Liver (tissue), 9 donors: ENCODE data around the gene NTM. TPM values are rescaled to one million over a fixed set of nuclear protein-coding genes. Genes with fewer than 3 reads are reported as not detected.

Experiments
- DNase-seq: peaks from one replicate; pipeline ENCODE4 v3.0.0-alpha.2; 2017; ENCODE audit warnings: low spot score
- H3K27ac ChIP-seq, 2 donors: one replicate each; pipeline ENCODE4 v1.7.0; 2013; ENCODE audit warnings: inconsistent platforms in 2 of 2, low read length in 2 of 2, control low read depth in 1 of 2, low read depth in 1 of 2, mild to moderate bottlenecking in 1 of 2
- H3K27me3 ChIP-seq, 4 donors: one replicate each; pipeline versions ENCODE4 v1.6.1 to v1.7.0; 2013; ENCODE audit warnings: low read length in 3 of 4, inconsistent platforms in 1 of 4, mild to moderate bottlenecking in 1 of 4, moderate library complexity in 1 of 4; ENCODE audit not compliant: control insufficient read depth in 4 of 4, insufficient read depth in 4 of 4
- H3K36me3 ChIP-seq, 4 donors: one replicate each; pipeline versions ENCODE4 v1.6.1 to v1.7.0; 2013; ENCODE audit warnings: low read length in 3 of 4, mild to moderate bottlenecking in 3 of 4, low read depth in 1 of 4, moderate library complexity in 1 of 4; ENCODE audit not compliant: control insufficient read depth in 4 of 4, insufficient read depth in 3 of 4
- H3K4me1 ChIP-seq, 4 donors: one replicate each; pipeline versions ENCODE4 v1.6.1 to v1.7.0; 2013; ENCODE audit warnings: low read length in 3 of 4, mild to moderate bottlenecking in 3 of 4, moderate library complexity in 1 of 4; ENCODE audit not compliant: control insufficient read depth in 4 of 4, insufficient read depth in 4 of 4
- H3K4me3 ChIP-seq, 3 donors: one replicate each; pipeline versions ENCODE4 v1.6.1 to v1.7.0; 2013; ENCODE audit warnings: low read length in 3 of 3, control low read depth in 1 of 3, low read depth in 1 of 3, mild to moderate bottlenecking in 1 of 3
- H3K9ac ChIP-seq, 2 donors: one replicate each; pipeline ENCODE4 v1.7.0; 2013; ENCODE audit warnings: low read length in 2 of 2, mild to moderate bottlenecking in 2 of 2, moderate library complexity in 2 of 2, control low read depth in 1 of 2, low read depth in 1 of 2
- H3K9me3 ChIP-seq, 4 donors: one replicate each; pipeline versions ENCODE4 v1.6.1 to v1.7.0; 2013; ENCODE audit warnings: low read length in 3 of 4; ENCODE audit not compliant: control insufficient read depth in 4 of 4
- EGR1 ChIP-seq, 2 donors: IDR thresholded peaks; 2 replicates each; pipeline ENCODE4 v1.6.1; 2016 to 2018; ENCODE audit warnings: antibody characterized with exemption in 2 of 2, low read depth in 2 of 2
- FOXA1 ChIP-seq: IDR thresholded peaks from 2 replicates; pipeline ENCODE4 v1.6.1; 2016; ENCODE audit warnings: antibody characterized with exemption
- FOXA2 ChIP-seq: IDR thresholded peaks from 2 replicates; pipeline ENCODE4 v1.6.1; 2016; ENCODE audit warnings: antibody characterized with exemption
- GABPA ChIP-seq, 2 donors: IDR thresholded peaks in 1 of 2; conservative IDR thresholded peaks in 1 of 2; 2 replicates each; pipeline ENCODE4 v1.6.1; 2016; ENCODE audit warnings: antibody characterized with exemption in 2 of 2, mild to moderate bottlenecking in 1 of 2, moderate library complexity in 1 of 2
- HNF4A ChIP-seq, 2 donors: conservative IDR thresholded peaks; 2 replicates each; pipeline ENCODE4 v1.6.1; 2016; ENCODE audit warnings: antibody characterized with exemption in 2 of 2, mild to moderate bottlenecking in 2 of 2
- HNF4G ChIP-seq: IDR thresholded peaks from 2 replicates; pipeline ENCODE4 v1.6.1; 2016; ENCODE audit warnings: antibody characterized with exemption
- JUND ChIP-seq, 2 donors: IDR thresholded peaks; 2 replicates each; pipeline ENCODE4 v1.6.1; 2016; ENCODE audit warnings: antibody characterized with exemption in 2 of 2
- NR2F2 ChIP-seq: IDR thresholded peaks from 2 replicates; pipeline ENCODE4 v1.6.1; 2016; ENCODE audit warnings: antibody characterized with exemption
- RAD21 ChIP-seq, 2 donors: IDR thresholded peaks; 2 replicates each; pipeline ENCODE4 v1.6.1; 2016; ENCODE audit warnings: antibody characterized with exemption in 2 of 2, mild to moderate bottlenecking in 2 of 2
- RXRA ChIP-seq, 2 donors: IDR thresholded peaks; 2 replicates each; pipeline ENCODE4 v1.6.1; 2017 to 2018; ENCODE audit warnings: antibody characterized with exemption in 2 of 2, mild to moderate bottlenecking in 1 of 2
- SP1 ChIP-seq: IDR thresholded peaks from 2 replicates; pipeline ENCODE4 v1.6.1; 2018; ENCODE audit warnings: antibody characterized with exemption, mild to moderate bottlenecking
- TAF1 ChIP-seq: conservative IDR thresholded peaks from 2 replicates; pipeline ENCODE4 v1.6.1; 2016; ENCODE audit warnings: antibody characterized with exemption, mild to moderate bottlenecking
- YY1 ChIP-seq: IDR thresholded peaks from 2 replicates; pipeline ENCODE4 v1.6.1; 2016; ENCODE audit warnings: antibody characterized with exemption, mild to moderate bottlenecking
- WGBS: extraction: QIAGEN DNeasy Blood & Tissue Kit; methylation state at CpG from one replicate; pipeline ENCODE4 v1.1.7; 2013; 5-methylcytosine and 5-hydroxymethylcytosine counted together
- polyA plus RNA-seq, 2 donors: library from polyadenylated mRNA; stranded (reverse) in 1 of 2; unstranded in 1 of 2; fragments of 200-250 nt in 1 of 2; fragments of >200 nt in 1 of 2; fragmentation: Nextera tagmentation in 1 of 2; extraction: Ambion mirVana in 1 of 2; gene quantifications; one replicate each; pipeline versions ENCODE4 v1.2.1 to v1.2.3, GENCODE V29; 2013 to 2015
- total RNA-seq, 2 donors: library from RNA; depleted of rRNA; stranded (reverse); fragments of >200 nt; gene quantifications; one replicate each; pipeline ENCODE4 v1.2.3, GENCODE V29; 2014
- TF ChIP-seq, protein P1 (sequence below): IDR thresholded peaks from 2 replicates; pipeline ENCODE4 v1.6.1; 2016; ENCODE audit warnings: antibody characterized with exemption
- TF ChIP-seq, protein P2 (sequence below): IDR thresholded peaks from 2 replicates; pipeline ENCODE4 v1.6.1; 2016; ENCODE audit warnings: antibody characterized with exemption
- TF ChIP-seq, protein P3 (sequence below): fragments of 150-350 bp; IDR thresholded peaks from 2 replicates; pipeline ENCODE4 v1.5.1; 2017; ENCODE audit warnings: improper control_type of control experiment, low read depth, low read length; ENCODE audit not compliant: missing input control
- TF ChIP-seq, protein P4 (sequence below): IDR thresholded peaks from 2 replicates; pipeline ENCODE4 v1.6.1; 2016; ENCODE audit warnings: antibody characterized with exemption, mild to moderate bottlenecking
- TF ChIP-seq, protein P5 (sequence below): IDR thresholded peaks from 2 replicates; pipeline ENCODE4 v1.6.1; 2016; ENCODE audit warnings: antibody characterized with exemption
- donor health status: healthy.
- donor health status: healthy.
- donor health status: healthy.
- donor health status: healthy.
- donor health status: healthy.

NTM gene
- total and polyA plus RNA-seq, 4 donors: 0.08 to 1.1 (median 0.08) TPM; not detected in 1

DNA sequence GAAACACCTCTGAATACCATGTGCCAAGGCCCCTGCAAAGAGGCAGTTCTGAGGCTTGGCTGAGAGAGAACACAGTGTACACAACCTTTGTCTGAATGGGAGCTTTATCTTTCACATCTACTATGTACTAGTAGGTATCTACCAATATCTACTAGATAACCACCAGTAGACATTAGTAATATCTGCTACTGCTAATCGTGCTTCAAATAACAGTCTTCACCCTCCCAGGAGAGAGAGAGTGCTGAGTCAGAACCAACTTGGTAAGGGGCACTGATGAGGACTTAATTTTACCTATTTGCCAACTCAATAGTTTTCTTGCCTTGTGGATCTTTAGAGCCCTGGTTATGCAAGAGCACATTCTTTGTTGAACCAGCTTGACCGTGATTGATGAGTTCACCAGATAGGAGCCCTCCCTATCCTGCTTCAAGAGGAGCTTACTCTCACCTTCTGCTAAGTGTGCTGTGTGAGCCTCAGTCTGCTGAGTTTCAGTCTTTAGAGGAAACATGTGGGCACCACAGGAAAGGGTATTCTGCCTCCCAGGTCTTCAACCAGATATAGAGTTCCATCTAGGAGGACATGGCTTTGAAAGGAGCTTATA is 967.5 kb downstream of the NTM start:
- Histone ChIP-seq H3K36me3 (no peaks in the 10 kb centered on the region), H3K9me3 (no peaks in the 10 kb centered on the region), H3K4me1 (no peaks in the 10 kb centered on the region), H3K27me3 (no peaks in the 10 kb centered on the region), H3K4me3 (no peak overlapping the region), H3K27ac (no peak overlapping the region), H3K9ac (no peak overlapping the region)
- WGBS: 47% methylated on average over 2 of the region's 2 CpGs
- no peak for DNase-seq
- TF ChIP-seq JUND (IDR thresholded peaks at IDR 0.05) (no peak), HNF4G (no peak), SP1 (no peak), RXRA (IDR thresholded peaks at IDR 0.05) (no peak), HNF4A (conservative IDR thresholded peaks at IDR 0.05) (no peak), FOXA2 (no peak), NR2F2 (no peak), YY1 (no peak), EGR1 (IDR thresholded peaks at IDR 0.05; ENCODE audit: low read depth in 2 of 2) (no peak), FOXA1 (no peak), TAF1 (no peak), GABPA (IDR thresholded peaks at IDR 0.05 in 1 of 2, conservative IDR thresholded peaks at IDR 0.05 in 1 of 2) (no peak), RAD21 (IDR thresholded peaks at IDR 0.05) (no peak)
- TF ChIP-seq, protein P1, sequence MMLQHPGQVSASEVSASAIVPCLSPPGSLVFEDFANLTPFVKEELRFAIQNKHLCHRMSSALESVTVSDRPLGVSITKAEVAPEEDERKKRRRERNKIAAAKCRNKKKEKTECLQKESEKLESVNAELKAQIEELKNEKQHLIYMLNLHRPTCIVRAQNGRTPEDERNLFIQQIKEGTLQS: no peak
- TF ChIP-seq, protein P2, sequence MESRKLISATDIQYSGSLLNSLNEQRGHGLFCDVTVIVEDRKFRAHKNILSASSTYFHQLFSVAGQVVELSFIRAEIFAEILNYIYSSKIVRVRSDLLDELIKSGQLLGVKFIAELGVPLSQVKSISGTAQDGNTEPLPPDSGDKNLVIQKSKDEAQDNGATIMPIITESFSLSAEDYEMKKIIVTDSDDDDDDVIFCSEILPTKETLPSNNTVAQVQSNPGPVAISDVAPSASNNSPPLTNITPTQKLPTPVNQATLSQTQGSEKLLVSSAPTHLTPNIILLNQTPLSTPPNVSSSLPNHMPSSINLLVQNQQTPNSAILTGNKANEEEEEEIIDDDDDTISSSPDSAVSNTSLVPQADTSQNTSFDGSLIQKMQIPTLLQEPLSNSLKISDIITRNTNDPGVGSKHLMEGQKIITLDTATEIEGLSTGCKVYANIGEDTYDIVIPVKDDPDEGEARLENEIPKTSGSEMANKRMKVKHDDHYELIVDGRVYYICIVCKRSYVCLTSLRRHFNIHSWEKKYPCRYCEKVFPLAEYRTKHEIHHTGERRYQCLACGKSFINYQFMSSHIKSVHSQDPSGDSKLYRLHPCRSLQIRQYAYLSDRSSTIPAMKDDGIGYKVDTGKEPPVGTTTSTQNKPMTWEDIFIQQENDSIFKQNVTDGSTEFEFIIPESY: no peak
- TF ChIP-seq, protein P3, sequence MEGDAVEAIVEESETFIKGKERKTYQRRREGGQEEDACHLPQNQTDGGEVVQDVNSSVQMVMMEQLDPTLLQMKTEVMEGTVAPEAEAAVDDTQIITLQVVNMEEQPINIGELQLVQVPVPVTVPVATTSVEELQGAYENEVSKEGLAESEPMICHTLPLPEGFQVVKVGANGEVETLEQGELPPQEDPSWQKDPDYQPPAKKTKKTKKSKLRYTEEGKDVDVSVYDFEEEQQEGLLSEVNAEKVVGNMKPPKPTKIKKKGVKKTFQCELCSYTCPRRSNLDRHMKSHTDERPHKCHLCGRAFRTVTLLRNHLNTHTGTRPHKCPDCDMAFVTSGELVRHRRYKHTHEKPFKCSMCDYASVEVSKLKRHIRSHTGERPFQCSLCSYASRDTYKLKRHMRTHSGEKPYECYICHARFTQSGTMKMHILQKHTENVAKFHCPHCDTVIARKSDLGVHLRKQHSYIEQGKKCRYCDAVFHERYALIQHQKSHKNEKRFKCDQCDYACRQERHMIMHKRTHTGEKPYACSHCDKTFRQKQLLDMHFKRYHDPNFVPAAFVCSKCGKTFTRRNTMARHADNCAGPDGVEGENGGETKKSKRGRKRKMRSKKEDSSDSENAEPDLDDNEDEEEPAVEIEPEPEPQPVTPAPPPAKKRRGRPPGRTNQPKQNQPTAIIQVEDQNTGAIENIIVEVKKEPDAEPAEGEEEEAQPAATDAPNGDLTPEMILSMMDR: no peak
- TF ChIP-seq, protein P4, sequence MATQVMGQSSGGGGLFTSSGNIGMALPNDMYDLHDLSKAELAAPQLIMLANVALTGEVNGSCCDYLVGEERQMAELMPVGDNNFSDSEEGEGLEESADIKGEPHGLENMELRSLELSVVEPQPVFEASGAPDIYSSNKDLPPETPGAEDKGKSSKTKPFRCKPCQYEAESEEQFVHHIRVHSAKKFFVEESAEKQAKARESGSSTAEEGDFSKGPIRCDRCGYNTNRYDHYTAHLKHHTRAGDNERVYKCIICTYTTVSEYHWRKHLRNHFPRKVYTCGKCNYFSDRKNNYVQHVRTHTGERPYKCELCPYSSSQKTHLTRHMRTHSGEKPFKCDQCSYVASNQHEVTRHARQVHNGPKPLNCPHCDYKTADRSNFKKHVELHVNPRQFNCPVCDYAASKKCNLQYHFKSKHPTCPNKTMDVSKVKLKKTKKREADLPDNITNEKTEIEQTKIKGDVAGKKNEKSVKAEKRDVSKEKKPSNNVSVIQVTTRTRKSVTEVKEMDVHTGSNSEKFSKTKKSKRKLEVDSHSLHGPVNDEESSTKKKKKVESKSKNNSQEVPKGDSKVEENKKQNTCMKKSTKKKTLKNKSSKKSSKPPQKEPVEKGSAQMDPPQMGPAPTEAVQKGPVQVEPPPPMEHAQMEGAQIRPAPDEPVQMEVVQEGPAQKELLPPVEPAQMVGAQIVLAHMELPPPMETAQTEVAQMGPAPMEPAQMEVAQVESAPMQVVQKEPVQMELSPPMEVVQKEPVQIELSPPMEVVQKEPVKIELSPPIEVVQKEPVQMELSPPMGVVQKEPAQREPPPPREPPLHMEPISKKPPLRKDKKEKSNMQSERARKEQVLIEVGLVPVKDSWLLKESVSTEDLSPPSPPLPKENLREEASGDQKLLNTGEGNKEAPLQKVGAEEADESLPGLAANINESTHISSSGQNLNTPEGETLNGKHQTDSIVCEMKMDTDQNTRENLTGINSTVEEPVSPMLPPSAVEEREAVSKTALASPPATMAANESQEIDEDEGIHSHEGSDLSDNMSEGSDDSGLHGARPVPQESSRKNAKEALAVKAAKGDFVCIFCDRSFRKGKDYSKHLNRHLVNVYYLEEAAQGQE: no peak
- TF ChIP-seq, protein P5, sequence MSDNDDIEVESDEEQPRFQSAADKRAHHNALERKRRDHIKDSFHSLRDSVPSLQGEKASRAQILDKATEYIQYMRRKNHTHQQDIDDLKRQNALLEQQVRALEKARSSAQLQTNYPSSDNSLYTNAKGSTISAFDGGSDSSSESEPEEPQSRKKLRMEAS: no peak
